ENCODE results near the gene NDUFS1. TPM values are rescaled to one million over a fixed set of nuclear protein-coding genes. Genes with fewer than 3 reads are reported as not detected.

NDUFS1 gene
- total and polyA plus RNA-seq, 2 experiments from 2014 or later, result 34.5 to 97.9 TPM

DNA sequence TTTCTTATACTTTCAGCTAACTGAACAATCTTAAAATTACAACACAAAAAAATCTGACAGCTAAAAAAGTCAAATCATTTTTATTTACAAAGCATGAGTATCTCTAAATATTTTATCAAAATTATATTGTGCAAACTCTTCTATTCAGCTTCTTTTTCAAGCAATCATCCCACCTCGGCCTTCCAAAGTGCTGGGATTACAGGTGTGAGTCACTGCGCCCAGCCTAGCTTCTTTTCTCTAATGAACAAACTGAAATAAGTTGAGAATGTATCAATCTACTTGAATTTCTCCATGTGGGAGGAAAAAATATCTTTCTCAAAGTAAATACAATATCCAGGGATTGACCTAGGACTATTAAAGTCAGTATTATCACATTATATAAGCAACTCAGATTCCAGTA is 14.9 kb downstream of the NDUFS1 start:
- Histone ChIP-seq H3K36me3 (ENCODE audit: insufficient read depth) (peaks cover 64% of the 10 kb centered on the region), H3K4me1 (ENCODE audit: insufficient read depth) (no peaks in the 10 kb centered on the region), H3K4me3 (no peak overlapping the region), H2AFZ (no peak overlapping the region), H4K20me1 (replicated peaks; ENCODE audit: insufficient read depth) (0 out of 2 replicates have a peak, but pooled peaks cover 4% of the 10 kb centered on the region), H3K79me2 (replicated peaks; ENCODE audit: insufficient read depth) (no peaks in the 10 kb centered on the region; the same call in 1 of the 2 replicates), H3K4me2 (no peak overlapping the region), H3K27me3 (ENCODE audit: insufficient read depth) (no peaks in the 10 kb centered on the region), H3F3A (replicated peaks; ENCODE audit: low read depth) (peaks cover 7% of the 10 kb centered on the region; the same call in 1 of the 2 replicates), H3K9me2 (ENCODE audit: insufficient read depth) (no peaks in the 10 kb centered on the region), H3K27ac (ENCODE audit: low read depth) (no peak overlapping the region)
- ATAC-seq (no peak), DNase-seq (ENCODE audit: low spot score) (no peak)
- H3K4me3 Mint-ChIP-seq, result no peak overlapping the region
- no peaks in the 10 kb centered on the region for H3K9me3 Mint-ChIP-seq
- peaks cover 81% of the 10 kb centered on the region for H3K36me3 Mint-ChIP-seq (ENCODE audit: low read depth)
- no peaks in the 10 kb centered on the region for H3K27me3 Mint-ChIP-seq (ENCODE audit: insufficient read depth, low read depth, poor library complexity)
- H3K27ac Mint-ChIP-seq, result no peak overlapping the region
- no peak for TF ChIP-seq ZNF331 (CRISPR knock-in tag; IDR thresholded peaks at IDR 0.05; ENCODE audit: low read depth)
- TF ChIP-seq POLR2AphosphoS5 (IDR thresholded peaks at IDR 0.05; ENCODE audit: low read depth), result no peak
- TF ChIP-seq NANOG (IDR thresholded peaks at IDR 0.05; ENCODE audit: borderline replicate concordance), result no peak
- TF ChIP-seq ZNF114 (CRISPR knock-in tag; IDR thresholded peaks at IDR 0.05), result no peak
- no peak for TF ChIP-seq REST (IDR thresholded peaks at IDR 0.05; ENCODE audit: unreplicated experiment)
- TF ChIP-seq ZNF462 (CRISPR knock-in tag; IDR thresholded peaks at IDR 0.05), result no peak
- TF ChIP-seq STAT1 (IDR thresholded peaks at IDR 0.05; ENCODE audit: unreplicated experiment), result no peak
- no peak for TF ChIP-seq EZH2phosphoT487 (IDR thresholded peaks at IDR 0.05; ENCODE audit: unreplicated experiment)
- no peak for TF ChIP-seq JUNB (IDR thresholded peaks at IDR 0.05; ENCODE audit: unreplicated experiment)
- no peak for TF ChIP-seq EZH2 (IDR thresholded peaks at IDR 0.05; ENCODE audit: low read depth, unreplicated experiment)
- no peak for TF ChIP-seq CREB1 (CRISPR knock-in tag; IDR thresholded peaks at IDR 0.05; ENCODE audit: low read depth)
- no peak for TF ChIP-seq CTCF (conservative IDR thresholded peaks at IDR 0.05; ENCODE audit: low read depth in 2 of 2)
- TF ChIP-seq, protein P1, sequence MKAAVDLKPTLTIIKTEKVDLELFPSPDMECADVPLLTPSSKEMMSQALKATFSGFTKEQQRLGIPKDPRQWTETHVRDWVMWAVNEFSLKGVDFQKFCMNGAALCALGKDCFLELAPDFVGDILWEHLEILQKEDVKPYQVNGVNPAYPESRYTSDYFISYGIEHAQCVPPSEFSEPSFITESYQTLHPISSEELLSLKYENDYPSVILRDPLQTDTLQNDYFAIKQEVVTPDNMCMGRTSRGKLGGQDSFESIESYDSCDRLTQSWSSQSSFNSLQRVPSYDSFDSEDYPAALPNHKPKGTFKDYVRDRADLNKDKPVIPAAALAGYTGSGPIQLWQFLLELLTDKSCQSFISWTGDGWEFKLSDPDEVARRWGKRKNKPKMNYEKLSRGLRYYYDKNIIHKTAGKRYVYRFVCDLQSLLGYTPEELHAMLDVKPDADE (IDR thresholded peaks at IDR 0.05), result no peak
- no peaks in the 10 kb centered on the region for H3K4me1 Mint-ChIP-seq

Data from GM23338 (cell line).